ENCODE data around the gene RNU1-4. TPM values are rescaled to one million over a fixed set of nuclear protein-coding genes. Genes with fewer than 3 reads are reported as not detected.

RNU1-4 gene
- under 0.01 TPM in 2 replicates for total RNA-seq

GRCh38 chr1:16740047-16740964, at the start of gene RNU1-4:
Gene RNU1-4 (plus strand): TSS chr1:16740516.

Other genes starting within 250 kb of the RNU1-4 start
- under 0.01 TPM in 2 replicates for gene RNU1-1, start 226.2 kb upstream of the RNU1-4 start, total RNA-seq
- 7.2 and 12.2 TPM in 2 replicates for gene NBPF1, start 127.0 kb upstream of the RNU1-4 start, total RNA-seq
- gene RNU1-3, start 73.6 kb upstream of the RNU1-4 start, total RNA-seq: under 0.01 TPM in 2 replicates
- under 0.01 TPM in 2 replicates for gene RNU1-2, start 155.5 kb downstream of the RNU1-4 start, total RNA-seq
- 14.3 and 23.2 TPM in 2 replicates for gene CROCC, start 181.4 kb downstream of the RNU1-4 start, total RNA-seq
- gene MFAP2, start 240.1 kb downstream of the RNU1-4 start, total RNA-seq: 218 and 267 TPM in 2 replicates

All from mesangial cell (primary cell).